Breast epithelium (tissue), 4 donors: ENCODE results near the gene ADCYAP1R1. TPM values are rescaled to one million over a fixed set of nuclear protein-coding genes. Genes with fewer than 3 reads are reported as not detected.

Experiments used
- DNase-seq, 2 donors: peaks; one replicate each; pipeline ENCODE4 v3.0.0-alpha.2; 2019; ENCODE audit warnings: low spot score in 2 of 2
- H3K27ac ChIP-seq, 2 donors: fragments of 200-600 bp; sonication (generic) in 1 of 2; one replicate each; pipeline ENCODE4 v1.5.1; 2016 to 2019; ENCODE audit warnings: mild to moderate bottlenecking in 1 of 2
- H3K27me3 ChIP-seq, 2 donors: fragments of 200-600 bp; sonication (generic) in 1 of 2; one replicate each; pipeline versions ENCODE4 v1.5.1 to v1.6.0; 2017 to 2019; ENCODE audit warnings: control low read depth in 1 of 2, mild to moderate bottlenecking in 1 of 2
- H3K36me3 ChIP-seq: fragments of 200-600 bp; one replicate; pipeline ENCODE4 v1.5.1; 2019
- H3K4me1 ChIP-seq, 2 donors: fragments of 200-600 bp; sonication (generic); one replicate each; pipeline ENCODE4 v1.5.1; 2016 to 2019; ENCODE audit warnings: control low read depth in 1 of 2
- H3K4me3 ChIP-seq, 3 donors: fragments of 200-600 bp; sonication (generic); 1 replicate in 2 of 3; 2 replicates in 1 of 3; pipeline ENCODE4 v1.5.1; 2016 to 2019; ENCODE audit warnings: mild to moderate bottlenecking in 3 of 3, moderate library complexity in 2 of 3
- H3K9me3 ChIP-seq, 2 donors: fragments of 200-600 bp; sonication (generic) in 1 of 2; one replicate each; pipeline ENCODE4 v1.5.1; 2016 to 2019; ENCODE audit warnings: control low read depth in 1 of 2
- CTCF ChIP-seq, 3 donors: fragments of 450-650 bp; IDR thresholded peaks; one replicate each; pipeline ENCODE4 v1.5.1; 2016 to 2017; ENCODE audit warnings: antibody characterized with exemption in 3 of 3, mild to moderate bottlenecking in 3 of 3, moderate library complexity in 3 of 3
- POLR2A ChIP-seq: fragments of 450-650 bp; IDR thresholded peaks from one replicate; pipeline ENCODE4 v1.6.1; 2016; ENCODE audit warnings: antibody characterized with exemption, mild to moderate bottlenecking, moderate library complexity
- POLR2AphosphoS5 ChIP-seq, 3 donors: sonication (generic); formaldehyde crosslinking; IDR thresholded peaks; one replicate each; pipeline ENCODE4 v1.6.1; 2017; ENCODE audit warnings: antibody characterized with exemption in 3 of 3
- intact Hi-C: fragments of 100-400 bp; cut with DNase I; formaldehyde crosslinking; loops from one replicate; pipeline ENCODE4 v1.15.1; 2023; ENCODE audit warnings: low total_unique reads
- total RNA-seq, 3 donors: library from RNA; depleted of rRNA; stranded (reverse); fragments of >200 nt; gene quantifications; one replicate each; pipeline ENCODE4 v1.1.0, GENCODE V29; 2016

The ADCYAP1R1 gene
- total RNA-seq, 3 donors from 2014 or later = 2.6 to 19.7 (median 4.1) TPM

- no peaks in the 10 kb centered on the region for H3K36me3 ChIP-seq
- no peaks in the 10 kb centered on the region for H3K4me1 ChIP-seq
- no peak overlapping the region for H3K27ac ChIP-seq
- no peak overlapping the region for H3K4me3 ChIP-seq
- TF ChIP-seq POLR2A = no peak
- no peak for TF ChIP-seq CTCF (IDR thresholded peaks at IDR 0.05)
- no peak for TF ChIP-seq POLR2AphosphoS5 (IDR thresholded peaks at IDR 0.05)
- DNase-seq = peak in 1 of 2 donors; percentile 3
- no peaks in the 10 kb centered on the region for H3K9me3 ChIP-seq
- H3K27me3 ChIP-seq = no peaks in the 10 kb centered on the region
- intact Hi-C loops = loop anchor here (5.0 kb wide), 1 partner anchor 911 kb away; no protein-coding TSS in a partner anchor
Measured at GRCh38 chr7:31106303-31107105, 54.4 kb downstream of the ADCYAP1R1 start.

- Histone ChIP-seq H3K27ac (no peak overlapping the region), H3K4me3 (no peak overlapping the region), H3K9me3 (no peaks in the 10 kb centered on the region), H3K4me1 (no peaks in the 10 kb centered on the region), H3K36me3 (no peaks in the 10 kb centered on the region), H3K27me3 (no peaks in the 10 kb centered on the region)
- DNase-seq = peak in 1 of 2 donors; percentile 7
- intact Hi-C loops = loop anchor here (5.0 kb wide), 1 partner anchor 910 kb away; no protein-coding TSS in a partner anchor
- TF ChIP-seq POLR2AphosphoS5 (IDR thresholded peaks at IDR 0.05) (no peak), CTCF (IDR thresholded peaks at IDR 0.05) (no peak), POLR2A (no peak)
Measured at GRCh38 chr7:31107106-31108090, 55.3 kb downstream of the ADCYAP1R1 start.

GRCh38 chr7:31108097-31108657, 56.1 kb downstream of the ADCYAP1R1 start:
- H3K27ac ChIP-seq = no peak overlapping the region
- no peaks in the 10 kb centered on the region for H3K36me3 ChIP-seq
- intact Hi-C loops = loop anchor here (5.0 kb wide), 1 partner anchor 909 kb away; no protein-coding TSS in a partner anchor
- H3K27me3 ChIP-seq = no peaks in the 10 kb centered on the region
- peak in 1 of 2 donors; percentile 2 for DNase-seq
- no peaks in the 10 kb centered on the region for H3K4me1 ChIP-seq
- no peak overlapping the region for H3K4me3 ChIP-seq
- no peak for TF ChIP-seq POLR2A
- TF ChIP-seq POLR2AphosphoS5 (IDR thresholded peaks at IDR 0.05) = no peak
- no peak for TF ChIP-seq CTCF (IDR thresholded peaks at IDR 0.05)
- H3K9me3 ChIP-seq = no peaks in the 10 kb centered on the region

GRCh38 chr7:31109751-31110150, 57.6 kb downstream of the ADCYAP1R1 start:
- TF ChIP-seq CTCF (IDR thresholded peaks at IDR 0.05) = no peak
- no peak for TF ChIP-seq POLR2A
- TF ChIP-seq POLR2AphosphoS5 (IDR thresholded peaks at IDR 0.05) = no peak
- no peak overlapping the region for H3K27ac ChIP-seq
- H3K4me1 ChIP-seq = no peaks in the 10 kb centered on the region
- DNase-seq = peak in 1 of 2 donors; percentile 12
- H3K4me3 ChIP-seq = no peak overlapping the region
- H3K27me3 ChIP-seq = no peaks in the 10 kb centered on the region
- no peaks in the 10 kb centered on the region for H3K36me3 ChIP-seq
- H3K9me3 ChIP-seq = no peaks in the 10 kb centered on the region
- intact Hi-C loops = loop anchor here (5.0 kb wide), 1 partner anchor 908 kb away; no protein-coding TSS in a partner anchor
